AG09319 (cell line): ENCODE measurements around the gene DDX24.

Experiments
- DNase-seq: peaks from one replicate; pipeline ENCODE4 v3.0.0-alpha.2; 2010; ENCODE audit warnings: low read depth; ENCODE audit errors: extremely low read depth
- TF ChIP-seq, protein P1 (sequence below): IDR thresholded peaks from 2 replicates; pipeline ENCODE4 v1.5.1; 2011; ENCODE audit warnings: low read depth, mild to moderate bottlenecking, inconsistent platforms, low read length, moderate library complexity

DDX24 gene

DNA sequence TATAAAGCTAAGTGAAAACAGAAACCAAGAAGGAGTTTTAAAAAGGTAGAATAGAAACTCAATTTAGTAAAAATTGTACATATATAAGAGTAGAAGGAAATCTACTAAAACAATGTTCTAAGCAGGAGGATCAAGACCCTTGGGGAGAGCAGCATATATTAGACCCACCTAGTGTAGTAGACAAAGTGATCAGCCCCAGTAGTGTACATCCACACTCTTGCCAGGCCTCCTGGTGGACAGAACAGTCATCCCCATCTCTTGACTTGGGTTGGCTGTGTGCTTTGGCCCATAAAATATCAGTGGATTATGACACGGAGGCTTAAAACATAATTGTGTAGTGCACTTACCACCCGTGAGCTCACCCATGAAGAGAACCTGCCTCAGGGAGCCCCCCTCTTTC is 65.8 kb downstream of the DDX24 start:
- TF ChIP-seq, protein P1, sequence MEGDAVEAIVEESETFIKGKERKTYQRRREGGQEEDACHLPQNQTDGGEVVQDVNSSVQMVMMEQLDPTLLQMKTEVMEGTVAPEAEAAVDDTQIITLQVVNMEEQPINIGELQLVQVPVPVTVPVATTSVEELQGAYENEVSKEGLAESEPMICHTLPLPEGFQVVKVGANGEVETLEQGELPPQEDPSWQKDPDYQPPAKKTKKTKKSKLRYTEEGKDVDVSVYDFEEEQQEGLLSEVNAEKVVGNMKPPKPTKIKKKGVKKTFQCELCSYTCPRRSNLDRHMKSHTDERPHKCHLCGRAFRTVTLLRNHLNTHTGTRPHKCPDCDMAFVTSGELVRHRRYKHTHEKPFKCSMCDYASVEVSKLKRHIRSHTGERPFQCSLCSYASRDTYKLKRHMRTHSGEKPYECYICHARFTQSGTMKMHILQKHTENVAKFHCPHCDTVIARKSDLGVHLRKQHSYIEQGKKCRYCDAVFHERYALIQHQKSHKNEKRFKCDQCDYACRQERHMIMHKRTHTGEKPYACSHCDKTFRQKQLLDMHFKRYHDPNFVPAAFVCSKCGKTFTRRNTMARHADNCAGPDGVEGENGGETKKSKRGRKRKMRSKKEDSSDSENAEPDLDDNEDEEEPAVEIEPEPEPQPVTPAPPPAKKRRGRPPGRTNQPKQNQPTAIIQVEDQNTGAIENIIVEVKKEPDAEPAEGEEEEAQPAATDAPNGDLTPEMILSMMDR, result no peak
- no peak for DNase-seq

DNA sequence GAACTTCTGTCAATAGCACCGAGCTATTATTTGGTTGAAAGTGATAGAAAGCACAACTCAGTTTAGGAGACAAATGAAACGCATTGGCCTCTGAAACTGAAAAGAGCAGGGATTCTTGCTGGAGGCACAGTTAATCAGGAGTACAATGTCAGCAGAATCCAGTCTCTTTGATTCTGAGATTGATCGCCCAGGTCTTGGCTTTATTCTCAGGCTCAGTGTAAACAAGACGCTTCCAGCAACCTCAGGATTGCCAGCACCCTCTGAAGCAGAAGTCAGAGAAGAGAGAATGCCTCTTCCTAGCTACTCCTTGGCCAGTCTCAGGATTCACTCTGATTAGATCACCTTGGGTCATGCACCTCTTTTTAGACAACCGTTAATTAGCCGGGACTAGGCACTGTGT is 66.6 kb downstream of the DDX24 start:
- TF ChIP-seq, protein P1, result no peak
- no peak for DNase-seq

DNA sequence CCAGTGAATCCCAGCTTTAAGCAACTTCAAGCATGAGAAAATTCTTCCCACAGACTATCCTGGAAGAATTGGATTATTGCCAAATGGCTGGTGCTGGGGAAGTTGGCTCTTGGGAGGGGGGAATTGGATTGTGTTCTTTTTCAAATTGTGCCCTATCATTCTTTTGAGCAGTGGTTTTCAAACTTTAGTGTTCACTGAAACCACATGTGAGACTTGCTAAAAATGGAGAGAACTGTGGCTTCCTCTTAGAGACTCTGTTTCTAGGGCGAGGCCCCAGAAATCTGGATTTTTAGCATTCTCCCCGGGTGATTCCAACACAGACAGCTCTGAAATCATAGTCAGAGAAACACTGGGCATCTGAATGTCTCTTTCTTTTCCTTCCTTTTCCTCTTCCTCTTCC is 69.2 kb downstream of the DDX24 start:
- DNase-seq, result no peak

DNA sequence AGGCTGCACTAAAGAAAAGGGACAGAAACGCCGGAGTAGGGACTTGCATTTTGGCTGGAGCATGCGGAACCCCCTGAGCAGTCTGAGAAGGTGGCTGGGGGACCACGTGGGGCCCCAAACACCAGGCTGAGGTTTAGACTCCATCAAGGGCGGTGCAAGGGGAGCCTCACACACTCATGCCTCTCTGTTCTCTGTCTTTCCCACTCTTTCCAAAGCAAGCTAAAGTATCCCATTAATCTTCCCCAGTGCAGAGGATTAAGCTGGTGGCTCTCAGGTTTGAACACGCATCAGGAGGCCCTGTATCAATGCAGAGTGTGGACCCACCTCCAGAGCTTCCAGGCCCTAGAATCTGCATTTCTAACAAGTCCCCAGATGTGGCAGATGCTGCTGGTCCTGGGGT is 70.4 kb downstream of the DDX24 start:
- TF ChIP-seq, protein P1, result no peak
- DNase-seq, result no peak

More for the DNA sequence above, 69.2 kb downstream of the DDX24 start:
- TF ChIP-seq, protein P1, result no peak

DNA sequence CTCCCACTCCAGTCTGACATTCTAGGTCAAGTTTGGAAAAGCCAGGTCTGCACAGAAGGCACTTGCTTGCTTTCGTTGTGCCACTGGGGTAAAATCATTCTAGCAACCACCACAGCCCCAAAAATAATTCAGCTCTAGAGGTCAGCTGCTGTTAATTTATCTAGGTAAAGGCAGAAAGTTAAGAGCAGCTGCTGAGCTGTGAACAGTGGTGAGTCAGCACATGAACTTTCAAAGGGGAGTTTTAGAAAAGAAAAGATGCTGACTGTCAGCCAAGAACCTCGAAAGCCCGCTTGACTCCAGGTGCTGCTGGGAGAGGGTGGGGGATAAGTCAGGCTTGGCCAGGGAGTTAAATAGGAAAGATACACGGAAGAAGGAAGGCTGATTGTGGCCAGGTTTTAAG is 71.2 kb downstream of the DDX24 start:
- DNase-seq, result no peak
- TF ChIP-seq, protein P1, result no peak

DNA sequence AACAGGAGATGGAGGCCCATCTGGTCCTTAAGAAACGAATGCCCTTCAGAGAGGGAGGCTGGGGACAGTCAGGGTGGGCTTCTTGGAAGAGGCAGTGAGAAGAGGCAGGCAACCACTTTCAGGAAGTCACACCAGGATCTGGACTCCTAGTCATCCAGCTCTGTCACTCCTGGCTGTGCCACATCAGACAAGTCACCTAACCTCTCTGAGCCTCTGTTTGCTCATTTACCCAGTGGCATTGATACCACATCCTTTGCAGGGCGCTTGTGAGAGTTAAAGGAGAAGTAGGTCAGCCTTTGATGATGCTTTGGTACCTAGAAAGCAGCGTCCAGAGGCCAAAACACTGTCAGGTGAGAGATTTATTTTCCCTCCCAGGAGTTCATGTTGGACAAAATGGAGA is 72.8 kb downstream of the DDX24 start:
- DNase-seq, result no peak
- TF ChIP-seq, protein P1, result no peak

DNA sequence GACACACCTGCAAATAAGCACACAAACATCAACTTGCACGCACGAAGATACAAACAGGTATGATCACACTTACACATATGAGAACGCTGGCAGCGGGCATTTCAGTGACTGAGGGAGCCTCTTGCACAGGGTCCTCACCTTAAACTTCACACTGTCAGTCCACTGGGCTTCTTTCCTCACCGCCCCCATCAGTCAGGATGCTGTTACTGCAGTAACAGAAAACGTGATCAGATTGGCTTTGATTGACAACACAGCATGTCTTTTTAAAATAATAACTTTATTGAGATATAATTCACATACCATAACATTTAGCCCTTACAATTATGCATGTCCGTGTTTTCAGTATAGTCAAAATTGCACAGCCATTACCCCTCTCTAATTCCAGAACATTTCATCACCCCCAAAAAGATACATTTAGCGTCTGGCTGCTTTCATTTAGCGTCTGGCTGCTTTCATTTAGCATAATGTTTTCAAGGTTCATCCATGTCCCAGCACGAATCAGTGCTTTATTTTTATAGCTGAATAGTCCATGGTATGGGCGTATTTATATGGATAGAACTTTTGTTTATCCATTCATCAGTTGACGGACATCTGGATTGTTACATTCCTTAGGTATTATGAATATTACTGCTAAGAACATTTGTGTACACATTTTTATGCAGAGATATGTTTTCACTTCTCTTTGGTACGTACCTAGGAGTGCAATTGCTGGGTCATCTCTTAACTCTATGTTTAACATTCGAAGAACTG is 75.5 kb downstream of the DDX24 start:
- TF ChIP-seq, protein P1, result peak; percentile 31
- DNase-seq, result no peak
